HepG2 (cell line): Measurements from ENCODE around the gene SIK3. TPM values are rescaled to one million over a fixed set of nuclear protein-coding genes. Genes with fewer than 3 reads are reported as not detected.

Experiments used
- ADNP ChIP-seq: sonication (generic); formaldehyde crosslinking; IDR thresholded peaks from 2 replicates; pipeline ENCODE4 v1.4.0; 2020; ENCODE audit warnings: missing genetic modification reagents
- DRAP1 ChIP-seq: IDR thresholded peaks from 2 replicates; pipeline ENCODE4 v1.6.1; 2016; ENCODE audit warnings: missing genetic modification reagents, missing compliant biosample characterization
- EHMT2 ChIP-seq: fragments of 200-600 bp; sonication (generic); IDR thresholded peaks from 2 replicates; pipeline ENCODE4 v1.7.0; 2017; ENCODE audit warnings: antibody characterized with exemption, low read depth, low read length, borderline replicate concordance
- HOXA7 ChIP-seq: sonication (generic); formaldehyde crosslinking; IDR thresholded peaks from 2 replicates; pipeline ENCODE4 v1.8.1; 2022; ENCODE audit warnings: mild to moderate bottlenecking, missing genetic modification reagents, moderate library complexity
- KDM1A ChIP-seq: IDR thresholded peaks from 2 replicates; pipeline ENCODE4 v1.6.1; 2016; ENCODE audit warnings: missing compliant biosample characterization
- NFYB ChIP-seq: sonication (generic); formaldehyde crosslinking; IDR thresholded peaks from 2 replicates; pipeline ENCODE4 v1.4.0; 2020; ENCODE audit warnings: missing genetic modification reagents
- NR0B2 ChIP-seq: sonication (generic); formaldehyde crosslinking; IDR thresholded peaks from 2 replicates; pipeline ENCODE4 v1.4.0; 2020; ENCODE audit warnings: mild to moderate bottlenecking, missing genetic modification reagents
- PRDM10 ChIP-seq: sonication (generic); formaldehyde crosslinking; IDR thresholded peaks from 2 replicates; pipeline ENCODE4 v1.4.0; 2020; ENCODE audit warnings: low read depth, missing genetic modification reagents
- SMARCC2 ChIP-seq: fragments of 450-650 bp; IDR thresholded peaks from 2 replicates; pipeline ENCODE4 v1.6.1; 2017; ENCODE audit warnings: antibody characterized with exemption, mild to moderate bottlenecking
- ZBTB21 ChIP-seq: sonication (generic); formaldehyde crosslinking; IDR thresholded peaks from 2 replicates; pipeline ENCODE4 v1.4.0; 2020; ENCODE audit warnings: missing genetic modification reagents
- ZNF350 ChIP-seq: sonication (generic); formaldehyde crosslinking; IDR thresholded peaks from 2 replicates; pipeline ENCODE4 v1.4.0; 2020; ENCODE audit warnings: mild to moderate bottlenecking, low read depth, missing genetic modification reagents, borderline replicate concordance
- ZNF790 ChIP-seq: sonication (generic); formaldehyde crosslinking; IDR thresholded peaks from 2 replicates; pipeline ENCODE4 v1.8.0; 2022; ENCODE audit warnings: missing genetic modification reagents, mild to moderate bottlenecking, borderline replicate concordance
- polyA plus RNA-seq, 8 experiments: library from polyadenylated mRNA; depleted of rRNA in 3 of 8; stranded (reverse) in 7 of 8; unstranded in 1 of 8; fragments of >200 nt; fragmentation: Illumina TruSeq in 4 of 8; extraction: Trizol in 4 of 8; gene quantifications; 2 replicates each; pipeline versions ENCODE4 v1.2.1 to v1.2.3, GENCODE V29; 2011 to 2016; ENCODE audit warnings: low read depth in 4 of 8, missing spikeins in 1 of 8, mixed read lengths in 1 of 8; ENCODE audit not compliant: insufficient read depth in 1 of 8
- total RNA-seq, 5 experiments: library from RNA; depleted of rRNA; stranded (reverse); fragments of >200 nt; fragmentation: Illumina TruSeq; extraction: Trizol; gene quantifications; 2 replicates each; pipeline ENCODE4 v1.2.3, GENCODE V29; 2016; ENCODE audit warnings: low read depth in 1 of 5
- TF ChIP-seq, protein P1 (sequence below): sonication (generic); formaldehyde crosslinking; IDR thresholded peaks from 2 replicates; pipeline ENCODE4 v1.9.0; 2021; ENCODE audit warnings: missing genetic modification reagents, mild to moderate bottlenecking, borderline replicate concordance
- TF ChIP-seq, protein P2 (sequence below): IDR thresholded peaks from 2 replicates; pipeline ENCODE4 v1.6.1; 2016; ENCODE audit warnings: low read depth, control low read depth
- TF ChIP-seq, protein P3 (sequence below): sonication (generic); formaldehyde crosslinking; IDR thresholded peaks from 2 replicates; pipeline ENCODE4 v1.5.0; 2020; ENCODE audit warnings: mild to moderate bottlenecking, missing genetic modification reagents, moderate library complexity
- TF ChIP-seq, protein P4 (sequence below): sonication (generic); formaldehyde crosslinking; IDR thresholded peaks from 2 replicates; pipeline ENCODE4 v1.8.0; 2022; ENCODE audit warnings: missing genetic modification reagents, low read depth, mild to moderate bottlenecking, borderline replicate concordance
- TF ChIP-seq, protein P5 (sequence below): sonication (generic); formaldehyde crosslinking; IDR thresholded peaks from 2 replicates; pipeline ENCODE4 v1.5.0; 2020; ENCODE audit warnings: mild to moderate bottlenecking, missing genetic modification reagents

The SIK3 gene
- total and polyA plus RNA-seq, 2 of the 13 experiments (the other 11 are each of a cell fraction or from before 2014, with no cell fraction given), result 5.7 to 9.8 TPM

DNA sequence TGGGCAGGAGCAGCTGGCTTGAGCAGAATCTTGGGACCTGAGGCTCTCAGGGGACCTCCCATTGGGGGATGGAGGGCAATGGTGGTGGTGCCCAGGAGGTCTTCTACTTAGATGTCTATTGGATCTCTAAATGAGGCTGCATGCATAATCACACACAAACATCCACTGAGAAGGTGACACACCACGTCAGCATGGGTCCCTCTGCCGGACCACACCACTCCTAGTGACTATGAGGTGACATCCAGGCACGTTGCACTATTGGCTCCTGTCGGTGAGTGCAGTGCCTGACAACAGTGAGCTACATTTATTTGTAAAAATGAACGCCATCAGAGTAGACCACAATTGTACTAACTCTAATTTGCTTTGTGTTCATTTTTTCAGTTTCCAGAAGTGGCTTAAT, 272.8 kb downstream of the SIK3 start (continued):
- peak; percentile 91 for TF ChIP-seq PRDM10 (CRISPR knock-in tag)
- no peak for TF ChIP-seq NR0B2 (CRISPR knock-in tag)
- TF ChIP-seq DRAP1 (CRISPR knock-in tag), result peak; percentile 56
- TF ChIP-seq, protein P1, sequence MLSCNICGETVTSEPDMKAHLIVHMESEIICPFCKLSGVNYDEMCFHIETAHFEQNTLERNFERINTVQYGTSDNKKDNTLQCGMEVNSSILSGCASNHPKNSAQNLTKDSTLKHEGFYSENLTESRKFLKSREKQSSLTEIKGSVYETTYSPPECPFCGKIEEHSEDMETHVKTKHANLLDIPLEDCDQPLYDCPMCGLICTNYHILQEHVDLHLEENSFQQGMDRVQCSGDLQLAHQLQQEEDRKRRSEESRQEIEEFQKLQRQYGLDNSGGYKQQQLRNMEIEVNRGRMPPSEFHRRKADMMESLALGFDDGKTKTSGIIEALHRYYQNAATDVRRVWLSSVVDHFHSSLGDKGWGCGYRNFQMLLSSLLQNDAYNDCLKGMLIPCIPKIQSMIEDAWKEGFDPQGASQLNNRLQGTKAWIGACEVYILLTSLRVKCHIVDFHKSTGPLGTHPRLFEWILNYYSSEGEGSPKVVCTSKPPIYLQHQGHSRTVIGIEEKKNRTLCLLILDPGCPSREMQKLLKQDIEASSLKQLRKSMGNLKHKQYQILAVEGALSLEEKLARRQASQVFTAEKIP, result no peak
- TF ChIP-seq, protein P2, sequence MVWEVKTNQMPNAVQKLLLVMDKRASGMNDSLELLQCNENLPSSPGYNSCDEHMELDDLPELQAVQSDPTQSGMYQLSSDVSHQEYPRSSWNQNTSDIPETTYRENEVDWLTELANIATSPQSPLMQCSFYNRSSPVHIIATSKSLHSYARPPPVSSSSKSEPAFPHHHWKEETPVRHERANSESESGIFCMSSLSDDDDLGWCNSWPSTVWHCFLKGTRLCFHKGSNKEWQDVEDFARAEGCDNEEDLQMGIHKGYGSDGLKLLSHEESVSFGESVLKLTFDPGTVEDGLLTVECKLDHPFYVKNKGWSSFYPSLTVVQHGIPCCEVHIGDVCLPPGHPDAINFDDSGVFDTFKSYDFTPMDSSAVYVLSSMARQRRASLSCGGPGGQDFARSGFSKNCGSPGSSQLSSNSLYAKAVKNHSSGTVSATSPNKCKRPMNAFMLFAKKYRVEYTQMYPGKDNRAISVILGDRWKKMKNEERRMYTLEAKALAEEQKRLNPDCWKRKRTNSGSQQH, result no peak
- TF ChIP-seq, protein P3, sequence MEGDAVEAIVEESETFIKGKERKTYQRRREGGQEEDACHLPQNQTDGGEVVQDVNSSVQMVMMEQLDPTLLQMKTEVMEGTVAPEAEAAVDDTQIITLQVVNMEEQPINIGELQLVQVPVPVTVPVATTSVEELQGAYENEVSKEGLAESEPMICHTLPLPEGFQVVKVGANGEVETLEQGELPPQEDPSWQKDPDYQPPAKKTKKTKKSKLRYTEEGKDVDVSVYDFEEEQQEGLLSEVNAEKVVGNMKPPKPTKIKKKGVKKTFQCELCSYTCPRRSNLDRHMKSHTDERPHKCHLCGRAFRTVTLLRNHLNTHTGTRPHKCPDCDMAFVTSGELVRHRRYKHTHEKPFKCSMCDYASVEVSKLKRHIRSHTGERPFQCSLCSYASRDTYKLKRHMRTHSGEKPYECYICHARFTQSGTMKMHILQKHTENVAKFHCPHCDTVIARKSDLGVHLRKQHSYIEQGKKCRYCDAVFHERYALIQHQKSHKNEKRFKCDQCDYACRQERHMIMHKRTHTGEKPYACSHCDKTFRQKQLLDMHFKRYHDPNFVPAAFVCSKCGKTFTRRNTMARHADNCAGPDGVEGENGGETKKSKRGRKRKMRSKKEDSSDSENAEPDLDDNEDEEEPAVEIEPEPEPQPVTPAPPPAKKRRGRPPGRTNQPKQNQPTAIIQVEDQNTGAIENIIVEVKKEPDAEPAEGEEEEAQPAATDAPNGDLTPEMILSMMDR (CRISPR knock-in tag), result peak; percentile 72
- TF ChIP-seq EHMT2, result no peak
- TF ChIP-seq HOXA7 (CRISPR knock-in tag), result no peak
- TF ChIP-seq NFYB (CRISPR knock-in tag), result peak; percentile 56; the same call in 1 of the 2 replicates
- 0 out of 2 replicates have a peak, but pooled peaks have one; percentile 30 for TF ChIP-seq ZBTB21 (CRISPR knock-in tag)
- TF ChIP-seq SMARCC2, result no peak
- TF ChIP-seq, protein P4, sequence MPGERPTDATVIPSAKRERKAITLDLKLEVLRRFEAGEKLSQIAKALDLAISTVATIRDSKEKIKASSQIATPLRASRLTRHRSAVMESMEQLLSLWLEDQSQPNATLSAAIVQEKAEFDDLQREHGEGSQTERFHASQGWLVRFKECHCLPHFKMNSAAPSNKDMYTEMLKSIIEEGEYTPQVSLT (CRISPR knock-in tag), result no peak
- no peak for TF ChIP-seq KDM1A
- no peak for TF ChIP-seq ZNF790
- no peak for TF ChIP-seq ZNF350 (CRISPR knock-in tag)
- TF ChIP-seq, protein P5, sequence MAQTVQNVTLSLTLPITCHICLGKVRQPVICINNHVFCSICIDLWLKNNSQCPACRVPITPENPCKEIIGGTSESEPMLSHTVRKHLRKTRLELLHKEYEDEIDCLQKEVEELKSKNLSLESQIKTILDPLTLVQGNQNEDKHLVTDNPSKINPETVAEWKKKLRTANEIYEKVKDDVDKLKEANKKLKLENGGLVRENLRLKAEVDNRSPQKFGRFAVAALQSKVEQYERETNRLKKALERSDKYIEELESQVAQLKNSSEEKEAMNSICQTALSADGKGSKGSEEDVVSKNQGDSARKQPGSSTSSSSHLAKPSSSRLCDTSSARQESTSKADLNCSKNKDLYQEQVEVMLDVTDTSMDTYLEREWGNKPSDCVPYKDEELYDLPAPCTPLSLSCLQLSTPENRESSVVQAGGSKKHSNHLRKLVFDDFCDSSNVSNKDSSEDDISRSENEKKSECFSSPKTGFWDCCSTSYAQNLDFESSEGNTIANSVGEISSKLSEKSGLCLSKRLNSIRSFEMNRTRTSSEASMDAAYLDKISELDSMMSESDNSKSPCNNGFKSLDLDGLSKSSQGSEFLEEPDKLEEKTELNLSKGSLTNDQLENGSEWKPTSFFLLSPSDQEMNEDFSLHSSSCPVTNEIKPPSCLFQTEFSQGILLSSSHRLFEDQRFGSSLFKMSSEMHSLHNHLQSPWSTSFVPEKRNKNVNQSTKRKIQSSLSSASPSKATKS (CRISPR knock-in tag), result no peak
- TF ChIP-seq ADNP, result no peak
